ENCODE data around the gene ANKRD52. TPM values are rescaled to one million over a fixed set of nuclear protein-coding genes. Genes with fewer than 3 reads are reported as not detected.

The ANKRD52 gene
- total and polyA plus RNA-seq, 10 of the 15 experiments (the other 5 are each of a cell fraction or from before 2014, with no cell fraction given): 0.90 to 55.3 (median 16.1) TPM

- no peak for TF ChIP-seq RFX5 (IDR thresholded peaks at IDR 0.05; ENCODE audit: low read depth, low read length)
- no peak for TF ChIP-seq ZNF207 (IDR thresholded peaks at IDR 0.05; ENCODE audit: borderline replicate concordance)
- TF ChIP-seq SUPT20H (IDR thresholded peaks at IDR 0.05; ENCODE audit: borderline replicate concordance, control insufficient read depth, low read depth, low read length): no peak
- no peak for TF ChIP-seq YBX1 (IDR thresholded peaks at IDR 0.05)
- no peak for TF ChIP-seq MYB (IDR thresholded peaks at IDR 0.05; ENCODE audit: borderline replicate concordance, low read depth, low read length)
- TF ChIP-seq CBX3 (IDR thresholded peaks at IDR 0.05; ENCODE audit: borderline replicate concordance, low read depth): no peak
- TF ChIP-seq TARDBP (IDR thresholded peaks at IDR 0.05; ENCODE audit: borderline replicate concordance): no peak; the same call in 1 of the 2 replicates
- TF ChIP-seq E4F1 (IDR thresholded peaks at IDR 0.05; ENCODE audit: borderline replicate concordance, partially characterized antibody): no peak
- no peak for TF ChIP-seq DPF2 (IDR thresholded peaks at IDR 0.05)
- no peak for TF ChIP-seq TCF7 (IDR thresholded peaks at IDR 0.05; ENCODE audit: borderline replicate concordance)
- no peak for TF ChIP-seq MEF2A (IDR thresholded peaks at IDR 0.05; ENCODE audit: insufficient read depth, low read depth, low read length)
- TF ChIP-seq YY1 (IDR thresholded peaks at IDR 0.05; ENCODE audit: low read depth, low read length): peak; percentile 90
- TF ChIP-seq ZNF274 (IDR thresholded peaks at IDR 0.05; ENCODE audit: insufficient read depth, insufficient read length): no peak
- TF ChIP-seq EZH2 (IDR thresholded peaks at IDR 0.05; ENCODE audit: borderline replicate concordance, control insufficient read depth, low read depth, low read length): no peak
- no peak for TF ChIP-seq RELA (IDR thresholded peaks at IDR 0.05; ENCODE audit: borderline replicate concordance, partially characterized antibody)
- TF ChIP-seq EGR1 (IDR thresholded peaks at IDR 0.05; ENCODE audit: borderline replicate concordance in 1 of 2, low read depth in 2 of 2, low read length in 2 of 2): peak in 1 of 2 experiments; percentile 71; a peak in 2 of 3 replicates
- TF ChIP-seq TCF3 (IDR thresholded peaks at IDR 0.05; ENCODE audit: borderline replicate concordance, insufficient read depth, low read depth, low read length): no peak
- TF ChIP-seq IRF3 (IDR thresholded peaks at IDR 0.05): no peak
- peak in 1 of 2 experiments; percentile 60; a peak in 1 of 4 replicates for TF ChIP-seq BHLHE40 (IDR thresholded peaks at IDR 0.05; ENCODE audit: borderline replicate concordance in 1 of 2, low read depth in 2 of 2, low read length in 1 of 2)
- TF ChIP-seq IKZF2 (IDR thresholded peaks at IDR 0.05): peak in 1 of 2 experiments; percentile 72; a peak in 2 of 4 replicates
- peak; percentile 46 for TF ChIP-seq RAD21 (IDR thresholded peaks at IDR 0.05; ENCODE audit: insufficient read depth, low read depth, low read length)
- TF ChIP-seq ATF2 (IDR thresholded peaks at IDR 0.05; ENCODE audit: low read length): no peak
These were observed 68.9 kb downstream of the ANKRD52 start, which contains the start of gene SMARCC2 (continued) for GRCh38 chr12:56189099-56189917.

Measured in GM12878 (cell line).